IMR-90 (cell line): ENCODE measurements around the gene TSPEAR. TPM values are rescaled to one million over a fixed set of nuclear protein-coding genes. Genes with fewer than 3 reads are reported as not detected.

Experiments used
- ATAC-seq: fragments of 200-7000 bp; cut with Tn5 transposase; 2 replicates; pipeline ENCODE4 v1.9.1; 2020; ENCODE audit warnings: low read depth, mild to moderate bottlenecking, moderate library complexity
- BruUV-seq: library from RNA; stranded (reverse); fragments of 400-500 nt; replicated peaks from 2 replicates; lab custom pipeline; 2021; lab: Mats Ljungman, UMichigan
- CTCF ChIA-PET: fragments of 300-600 bp; formaldehyde crosslinking; extraction: SDS; loops from one replicate; lab custom pipeline; 2021; ENCODE audit warnings: antibody characterized with exemption; lab: Yijun Ruan, JAX
- POLR2A ChIA-PET: fragments of 300-600 bp; sonication (Branson Sonifier 250); formaldehyde crosslinking; loops from one replicate; lab custom pipeline; 2022; ENCODE audit warnings: antibody characterized with exemption; ENCODE audit not compliant: unreplicated experiment; lab: Charles Lee
- DNase-seq: peaks from one replicate; pipeline ENCODE4 v3.0.0; 2013
- H2AFZ ChIP-seq: replicated peaks from 2 replicates; pipeline ENCODE3; 2013; ENCODE audit warnings: low read length, mild to moderate bottlenecking; ENCODE audit not compliant: poor library complexity
- H2AK5ac ChIP-seq: 2 replicates; pipeline ENCODE4 v1.6.1; 2013; ENCODE audit warnings: low read depth, low read length, inconsistent platforms
- H2AK9ac ChIP-seq: replicated peaks from 2 replicates; pipeline ENCODE3; 2013; ENCODE audit warnings: mild to moderate bottlenecking, low read depth, low read length, moderate library complexity; ENCODE audit not compliant: poor library complexity
- H2BK120ac ChIP-seq: 2 replicates; pipeline ENCODE4 v1.6.1; 2013; ENCODE audit warnings: low read depth, low read length, inconsistent platforms
- H2BK15ac ChIP-seq: 3 replicates; pipeline ENCODE4 v1.6.1; 2013; ENCODE audit warnings: low read depth, low read length, inconsistent platforms
- H2BK20ac ChIP-seq: 2 replicates; pipeline ENCODE4 v1.6.1; 2013; ENCODE audit warnings: low read depth, mild to moderate bottlenecking, inconsistent platforms, low read length, moderate library complexity
- H2BK5ac ChIP-seq: 2 replicates; pipeline ENCODE4 v1.6.1; 2013; ENCODE audit warnings: mild to moderate bottlenecking, low read depth, low read length, inconsistent platforms; ENCODE audit not compliant: poor library complexity, severe bottlenecking
- H3K14ac ChIP-seq: replicated peaks from 2 replicates; pipeline ENCODE4 v1.6.1; 2013; ENCODE audit warnings: low read depth, low read length, inconsistent platforms
- H3K18ac ChIP-seq: 2 replicates; pipeline ENCODE4 v1.6.1; 2013; ENCODE audit warnings: low read depth, low read length, control low read depth
- H3K23ac ChIP-seq: 2 replicates; pipeline ENCODE4 v1.6.1; 2013; ENCODE audit warnings: low read depth, low read length, inconsistent platforms
- H3K27ac ChIP-seq: 2 replicates; pipeline ENCODE4 v1.5.1; 2013; ENCODE audit warnings: mild to moderate bottlenecking, control low read depth, low read length; ENCODE audit not compliant: insufficient read depth
- H3K27me3 ChIP-seq: 2 replicates; pipeline ENCODE4 v1.6.1; 2013; ENCODE audit warnings: low read length; ENCODE audit not compliant: control insufficient read depth, insufficient read depth
- H3K36me3 ChIP-seq: 2 replicates; pipeline ENCODE4 v1.6.1; 2013; ENCODE audit warnings: low read length, mixed read lengths; ENCODE audit not compliant: control insufficient read depth, insufficient read depth
- H3K4ac ChIP-seq: 2 replicates; pipeline ENCODE4 v1.6.1; 2013; ENCODE audit warnings: low read depth, low read length, inconsistent platforms
- H3K4me1 ChIP-seq: 2 replicates; pipeline ENCODE4 v1.6.1; 2013; ENCODE audit warnings: low read length, mixed read lengths; ENCODE audit not compliant: control insufficient read depth, insufficient read depth
- H3K4me2 ChIP-seq: 2 replicates; pipeline ENCODE4 v1.6.1; 2013; ENCODE audit warnings: low read depth, mild to moderate bottlenecking, control low read depth, low read length, moderate library complexity
- H3K4me3 ChIP-seq: 2 replicates; pipeline ENCODE4 v1.5.1; 2013; ENCODE audit warnings: low read depth, mild to moderate bottlenecking, control low read depth, low read length, moderate library complexity; ENCODE audit not compliant: insufficient read depth
- H3K56ac ChIP-seq: 2 replicates; pipeline ENCODE4 v1.6.1; 2013; ENCODE audit warnings: low read length, inconsistent platforms; ENCODE audit not compliant: insufficient read depth; ENCODE audit errors: extremely low read depth
- H3K79me1 ChIP-seq, 2 experiments: 2 replicates each; pipeline ENCODE4 v1.6.1; 2013; ENCODE audit warnings: low read length in 2 of 2, inconsistent platforms in 1 of 2, low read depth in 1 of 2
- H3K9ac ChIP-seq: 2 replicates; pipeline ENCODE4 v1.6.1; 2013; ENCODE audit warnings: low read depth, low read length, control low read depth
- H3K9me1 ChIP-seq: 2 replicates; pipeline ENCODE4 v1.6.1; 2013; ENCODE audit warnings: low read length, inconsistent platforms; ENCODE audit not compliant: insufficient read depth
- H3K9me3 ChIP-seq: 2 replicates; pipeline ENCODE4 v1.6.1; 2013; ENCODE audit warnings: low read length; ENCODE audit not compliant: control insufficient read depth, insufficient read depth
- H4K20me1 ChIP-seq: 2 replicates; pipeline ENCODE4 v1.6.1; 2013; ENCODE audit warnings: low read length, inconsistent platforms; ENCODE audit not compliant: insufficient read depth
- H4K5ac ChIP-seq: 2 replicates; pipeline ENCODE4 v1.6.1; 2013; ENCODE audit warnings: mild to moderate bottlenecking, low read depth, low read length, control low read depth
- H4K8ac ChIP-seq, 2 experiments: 2 replicates each; pipeline ENCODE4 v1.6.1; 2013; ENCODE audit warnings: low read depth in 2 of 2, low read length in 2 of 2, control low read depth in 1 of 2, inconsistent platforms in 1 of 2
- H4K91ac ChIP-seq: 2 replicates; pipeline ENCODE4 v1.6.1; 2013; ENCODE audit warnings: low read depth, low read length, inconsistent platforms; ENCODE audit not compliant: insufficient read depth
- BHLHE40 ChIP-seq: fragments of 150-350 bp; IDR thresholded peaks from 2 replicates; pipeline ENCODE4 v1.6.1; 2016; ENCODE audit warnings: mild to moderate bottlenecking, low read depth, low read length
- CEBPB ChIP-seq: IDR thresholded peaks from 2 replicates; pipeline ENCODE4 v1.6.1; 2012; ENCODE audit warnings: low read depth, low read length, improper control_type of control experiment
- CHD1 ChIP-seq: IDR thresholded peaks from 2 replicates; pipeline ENCODE4 v1.6.1; 2012; ENCODE audit warnings: low read depth, low read length, improper control_type of control experiment
- FOS ChIP-seq: fragments of 150-350 bp; IDR thresholded peaks from 2 replicates; pipeline ENCODE4 v1.6.1; 2016; ENCODE audit warnings: low read depth, low read length
- MAFK ChIP-seq: IDR thresholded peaks from 2 replicates; pipeline ENCODE4 v1.6.1; 2012; ENCODE audit warnings: low read depth, low read length, improper control_type of control experiment
- MAZ ChIP-seq: IDR thresholded peaks from 2 replicates; pipeline ENCODE4 v1.6.1; 2012; ENCODE audit warnings: low read depth, mild to moderate bottlenecking, low read length, improper control_type of control experiment, moderate library complexity, borderline replicate concordance
- MXI1 ChIP-seq: IDR thresholded peaks from 2 replicates; pipeline ENCODE4 v1.6.1; 2012; ENCODE audit warnings: low read depth, mild to moderate bottlenecking, low read length, moderate library complexity, borderline replicate concordance
- NFE2L2 ChIP-seq: fragments of 150-350 bp; IDR thresholded peaks from 2 replicates; pipeline ENCODE4 v1.6.1; 2016; ENCODE audit warnings: low read depth, mild to moderate bottlenecking, low read length
- POLR2A ChIP-seq: IDR thresholded peaks from 2 replicates; pipeline ENCODE4 v1.6.1; 2012; ENCODE audit warnings: mild to moderate bottlenecking, low read depth, low read length
- RAD21 ChIP-seq: IDR thresholded peaks from 2 replicates; pipeline ENCODE4 v1.6.1; 2012; ENCODE audit warnings: low read length, improper control_type of control experiment
- RCOR1 ChIP-seq: IDR thresholded peaks from 2 replicates; pipeline ENCODE4 v1.6.1; 2012; ENCODE audit warnings: mild to moderate bottlenecking, low read length, improper control_type of control experiment; ENCODE audit not compliant: insufficient replicate concordance
- RFX5 ChIP-seq: IDR thresholded peaks from 2 replicates; pipeline ENCODE4 v1.8.0; 2012; ENCODE audit warnings: low read depth, mild to moderate bottlenecking, low read length, moderate library complexity
- SMC3 ChIP-seq: fragments of 150-350 bp; IDR thresholded peaks from 2 replicates; pipeline ENCODE4 v1.6.1; 2016; ENCODE audit warnings: low read depth, mild to moderate bottlenecking, antibody characterized with exemption, low read length, moderate library complexity
- USF2 ChIP-seq: fragments of 150-350 bp; IDR thresholded peaks from 2 replicates; pipeline ENCODE4 v1.6.1; 2017; ENCODE audit warnings: mild to moderate bottlenecking, antibody characterized with exemption, low read length, low read depth
- WGBS, 2 experiments: methylation state at CpG; one replicate each; pipeline versions ENCODE4 v1.1.5 to v1.1.7; 2013; ENCODE audit warnings: missing lambda C conversion rate in 2 of 2; ENCODE audit not compliant: insufficient read length in 1 of 2; ENCODE audit errors: extremely low coverage in 2 of 2; 5-methylcytosine and 5-hydroxymethylcytosine counted together
- dilution Hi-C: fragments of 300-500 bp; cut with HindIII; formaldehyde crosslinking; loops from one replicate; pipeline ENCODE4 v1.14.3; 2018; ENCODE audit warnings: low sequenced_read_pairs; ENCODE audit not compliant: unreplicated experiment
- in situ Hi-C: fragments of 300-500 bp; cut with MboI; formaldehyde crosslinking; loops from 3 replicates; pipeline ENCODE4 v1.14.3; 2019; ENCODE audit warnings: low sequenced_read_pairs, inconsistent platforms, mixed read lengths
- intact Hi-C: fragments of 100-400 bp; cut with micrococcal nuclease; formaldehyde crosslinking; loops from 2 replicates; pipeline ENCODE4 v1.10.0; 2022
- polyA plus RNA-seq, 3 experiments: library from polyadenylated mRNA; depleted of rRNA; stranded (reverse); fragments of >200 nt; gene quantifications; 2 replicates each; pipeline ENCODE4 v1.2.3, GENCODE V29; 2012; ENCODE audit warnings: low replicate concordance in 1 of 3
- total RNA-seq: library from RNA; depleted of rRNA; stranded (reverse); fragments of >200 nt; gene quantifications from 2 replicates; pipeline ENCODE4 v1.2.3, GENCODE V29; 2012
- TF ChIP-seq, protein P1 (sequence below): fragments of 150-350 bp; IDR thresholded peaks from 2 replicates; pipeline ENCODE4 v1.6.1; 2016; ENCODE audit warnings: low read depth, mild to moderate bottlenecking, low read length, moderate library complexity, borderline replicate concordance

TSPEAR gene
- total and polyA plus RNA-seq, 2 of the 4 experiments (the other 2 are of a cell fraction): not detected

- H4K5ac ChIP-seq: no peak overlapping the region
- no peaks in the 10 kb centered on the region for H4K20me1 ChIP-seq
- H3K56ac ChIP-seq: no peak overlapping the region
- DNase-seq (no peak), ATAC-seq (no peak)
- no peak overlapping the region for H2BK120ac ChIP-seq
- CTCF ChIA-PET: no interaction called here
- no peak overlapping the region for H2AFZ ChIP-seq
- no peak overlapping the region for H3K4me2 ChIP-seq
- H3K18ac ChIP-seq: no peak overlapping the region
- WGBS, 2 experiments: 42% methylated on average over 7 of the region's 21 CpGs; no CpG with 5 or more reads in 1 of the 2 experiments
- no peak overlapping the region for H4K91ac ChIP-seq
- in situ Hi-C loops: no loop called here
- no peak overlapping the region for H3K27ac ChIP-seq
- H3K9ac ChIP-seq: no peak overlapping the region
- no peak overlapping the region for H2AK9ac ChIP-seq
- peaks cover 68% of the 10 kb centered on the region for H3K27me3 ChIP-seq
- no peak overlapping the region for H3K14ac ChIP-seq
- no peaks in the 10 kb centered on the region for H3K9me1 ChIP-seq
- no peak overlapping the region for H3K4me3 ChIP-seq
- BruUV-seq: no TSS peak
- H2BK5ac ChIP-seq: no peak overlapping the region
- H3K4me1 ChIP-seq: no peaks in the 10 kb centered on the region
- H3K23ac ChIP-seq: no peak overlapping the region
- POLR2A ChIA-PET: no interaction called here
- H3K9me3 ChIP-seq: no peaks in the 10 kb centered on the region
- H3K4ac ChIP-seq: no peak overlapping the region
- no peaks in the 10 kb centered on the region for H3K79me1 ChIP-seq
- H2AK5ac ChIP-seq: no peak overlapping the region
- H4K8ac ChIP-seq: no peak overlapping the region
- no peaks in the 10 kb centered on the region for H3K36me3 ChIP-seq
- dilution Hi-C loops: no loop called here
- H2BK20ac ChIP-seq: no peak overlapping the region
- H2BK15ac ChIP-seq: no peak overlapping the region
- intact Hi-C loops: no loop called here
- TF ChIP-seq MXI1 (no peak), CEBPB (no peak), NFE2L2 (no peak), CHD1 (no peak), RFX5 (no peak), SMC3 (no peak), USF2 (no peak), MAFK (no peak), POLR2A (no peak), RAD21 (no peak), BHLHE40 (no peak), MAZ (no peak), RCOR1 (no peak), FOS (no peak)
- TF ChIP-seq, protein P1, sequence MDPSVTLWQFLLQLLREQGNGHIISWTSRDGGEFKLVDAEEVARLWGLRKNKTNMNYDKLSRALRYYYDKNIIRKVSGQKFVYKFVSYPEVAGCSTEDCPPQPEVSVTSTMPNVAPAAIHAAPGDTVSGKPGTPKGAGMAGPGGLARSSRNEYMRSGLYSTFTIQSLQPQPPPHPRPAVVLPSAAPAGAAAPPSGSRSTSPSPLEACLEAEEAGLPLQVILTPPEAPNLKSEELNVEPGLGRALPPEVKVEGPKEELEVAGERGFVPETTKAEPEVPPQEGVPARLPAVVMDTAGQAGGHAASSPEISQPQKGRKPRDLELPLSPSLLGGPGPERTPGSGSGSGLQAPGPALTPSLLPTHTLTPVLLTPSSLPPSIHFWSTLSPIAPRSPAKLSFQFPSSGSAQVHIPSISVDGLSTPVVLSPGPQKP: no peak
Observed at GRCh38 chr21:44700101-44701022, 11.0 kb downstream of the TSPEAR start.
